Adipose tissue (tissue), 3 donors: ENCODE measurements around the gene AKNA. TPM values are rescaled to one million over a fixed set of nuclear protein-coding genes. Genes with fewer than 3 reads are reported as not detected.
"Not testable (repeated sequence)": the region's sequence is repeated elsewhere in the genome, so short reads cannot be mapped to it uniquely, and the experiment has no call there.

Experiments used
- H3K27ac ChIP-seq: one replicate; pipeline ENCODE4 v1.5.1; 2013; ENCODE audit warnings: low read depth, low read length
- WGBS, 3 donors: extraction: QIAGEN DNeasy Blood & Tissue Kit; methylation state at CpG; one replicate each; pipeline ENCODE4 v1.1.7; 2013; 5-methylcytosine and 5-hydroxymethylcytosine counted together
- polyA plus RNA-seq, 3 donors: library from polyadenylated mRNA; stranded (reverse); fragments of 200-250 nt; gene quantifications; one replicate each; pipeline ENCODE4 v1.2.3, GENCODE V29; 2013
- donor health status: healthy with polysubstance abuse.
- donor health status: Bipolar disorder and iron deficiency.
- donor health status: healthy.

Gene AKNA
- polyA plus RNA-seq, 3 donors: 10.3 to 25.5 (median 22.3) TPM

DNA sequence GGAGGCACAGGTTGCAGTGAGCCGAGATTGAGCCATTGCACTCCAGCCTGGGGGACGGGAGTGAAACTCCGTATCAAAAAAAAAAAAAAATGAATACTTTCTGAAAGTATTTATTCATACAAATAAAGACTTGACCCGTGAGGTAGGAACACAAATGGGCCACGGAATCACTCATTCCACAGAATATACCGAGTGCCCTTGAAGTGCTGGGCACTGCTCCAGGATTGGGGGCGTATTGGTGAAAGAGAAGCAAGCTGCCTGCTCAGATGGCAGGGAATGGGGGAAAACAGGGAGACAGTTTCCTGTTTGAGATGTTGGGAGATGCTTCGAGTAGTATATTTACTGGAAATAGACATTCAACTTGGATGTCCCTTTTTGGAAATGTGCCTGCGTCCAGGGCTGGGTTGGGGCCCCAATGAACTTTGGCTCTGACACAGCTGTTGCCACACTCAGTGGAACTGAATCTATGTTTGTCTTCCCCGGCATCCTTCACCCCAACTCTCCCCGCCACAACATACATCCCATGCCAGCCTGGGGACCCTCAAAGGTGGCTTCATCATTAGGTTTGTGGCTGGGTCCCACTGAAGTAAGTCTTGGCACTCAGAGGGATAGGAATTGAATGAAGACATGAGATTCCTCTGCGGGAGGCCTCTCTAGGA is 65.5 kb downstream of the AKNA start:
- 47 to 75% (median 75%) methylated on average over 10 to 12 of the region's 12 CpGs for WGBS, 3 donors
- not testable (repeated sequence) for H3K27ac ChIP-seq

DNA sequence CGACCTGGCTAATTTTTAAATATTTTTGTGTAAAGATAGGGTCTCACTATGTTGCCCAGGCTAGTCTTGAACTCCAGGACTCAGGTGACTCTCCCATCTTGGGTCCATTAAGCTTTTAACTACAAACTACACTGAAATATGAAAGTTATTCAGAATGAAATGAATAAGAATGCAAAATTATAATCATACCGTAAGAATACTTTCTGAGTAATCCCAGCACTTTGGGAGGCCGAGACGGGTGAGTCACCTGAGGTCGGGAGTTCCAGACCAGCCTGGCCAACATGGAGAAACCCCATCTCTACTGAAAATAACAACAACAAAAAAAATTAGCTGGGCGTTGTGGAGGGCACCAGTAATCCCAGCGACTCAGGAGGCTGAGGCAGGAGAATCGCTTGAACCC is 66.0 kb downstream of the AKNA start:
- H3K27ac ChIP-seq: no peak overlapping the region
- WGBS, 3 donors: 78 to 90% (median 84%) methylated on average over 8 of the region's 8 CpGs

- H3K27ac ChIP-seq: not testable (repeated sequence)
- WGBS, 3 donors: 94 to 95% (median 95%) methylated on average over 7 of the region's 7 CpGs
These were observed 67.1 kb downstream of the AKNA start for GRCh38 chr9:114320710-114321109.

GRCh38 chr9:114319147-114319546 is 68.6 kb downstream of the AKNA start:
- WGBS, 3 donors: 79 to 88% (median 85%) methylated on average over 3 of the region's 3 CpGs
- no peak overlapping the region for H3K27ac ChIP-seq

- no peak overlapping the region for H3K27ac ChIP-seq
- WGBS, 3 donors: 84 to 91% (median 88%) methylated on average over 8 of the region's 8 CpGs
These were observed 69.4 kb downstream of the AKNA start for GRCh38 chr9:114318416-114318815.

- WGBS, 3 donors: 53 to 86% (median 65%) methylated on average over 8 of the region's 8 CpGs
- no peak overlapping the region for H3K27ac ChIP-seq
These were observed 70.0 kb downstream of the AKNA start for GRCh38 chr9:114317665-114318357.

DNA sequence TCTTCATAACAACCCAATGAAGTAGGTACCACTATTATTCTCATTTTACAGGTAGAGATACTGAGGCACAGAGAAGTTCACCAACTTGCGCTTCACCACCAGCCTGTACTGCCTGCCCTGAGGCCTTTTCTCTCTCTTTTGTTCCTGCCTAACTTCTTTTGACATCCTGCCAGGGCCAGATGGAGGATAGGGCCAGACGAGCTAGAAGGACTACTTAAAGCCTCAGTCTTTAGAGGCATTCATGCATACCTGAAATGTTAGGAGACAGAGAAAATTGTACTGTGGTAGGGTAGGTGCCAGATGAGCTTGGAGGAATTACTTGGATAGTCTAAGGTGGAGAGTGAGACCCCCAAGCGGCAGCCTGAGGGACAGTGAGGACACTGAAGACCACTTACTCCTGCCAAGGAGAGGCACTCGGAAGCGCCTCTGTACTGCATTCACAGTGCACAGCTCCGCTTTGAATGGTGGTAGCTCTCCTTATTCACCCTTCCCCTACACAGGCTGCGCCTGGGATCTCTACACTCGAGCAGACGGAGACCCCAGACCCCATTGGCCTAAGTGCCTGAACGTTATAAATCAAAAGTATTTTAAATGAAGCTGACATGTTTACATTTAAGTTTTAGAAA is 71.1 kb downstream of the AKNA start:
- no peak overlapping the region for H3K27ac ChIP-seq
- WGBS, 3 donors: 77 to 83% (median 79%) methylated on average over 10 of the region's 10 CpGs

DNA sequence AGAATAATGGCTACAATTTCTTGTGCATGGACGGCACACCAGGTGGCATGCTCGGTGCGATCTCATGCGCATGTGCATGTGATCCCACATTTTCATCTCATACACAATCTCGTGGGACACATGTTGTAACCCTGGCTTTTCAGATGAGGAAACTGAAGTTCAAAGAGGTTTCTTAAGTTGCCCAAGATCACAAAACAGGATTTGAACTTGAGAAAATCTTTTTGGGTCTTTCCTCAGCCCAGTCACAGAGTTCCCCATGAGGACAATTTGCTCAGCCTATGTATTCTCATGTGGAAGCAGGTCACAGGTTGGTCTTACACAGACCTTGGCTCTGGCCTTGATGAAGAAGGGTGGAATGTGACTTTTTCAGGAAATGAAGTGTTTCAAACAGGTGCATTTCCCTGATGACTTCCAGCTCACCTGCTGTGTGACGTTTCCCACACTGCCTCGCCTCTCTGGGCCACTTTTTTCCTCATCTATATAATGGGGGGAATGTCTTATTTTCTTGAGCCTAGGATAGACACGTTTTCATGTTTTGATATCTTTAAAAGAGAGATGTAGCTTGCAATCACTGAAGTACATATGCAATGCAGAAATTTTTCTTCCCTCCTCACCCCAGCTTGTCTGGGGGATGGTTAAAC is 71.9 kb downstream of the AKNA start:
- H3K27ac ChIP-seq: no peak overlapping the region
- WGBS, 3 donors: 62 to 79% (median 66%) methylated on average over 8 of the region's 8 CpGs

DNA sequence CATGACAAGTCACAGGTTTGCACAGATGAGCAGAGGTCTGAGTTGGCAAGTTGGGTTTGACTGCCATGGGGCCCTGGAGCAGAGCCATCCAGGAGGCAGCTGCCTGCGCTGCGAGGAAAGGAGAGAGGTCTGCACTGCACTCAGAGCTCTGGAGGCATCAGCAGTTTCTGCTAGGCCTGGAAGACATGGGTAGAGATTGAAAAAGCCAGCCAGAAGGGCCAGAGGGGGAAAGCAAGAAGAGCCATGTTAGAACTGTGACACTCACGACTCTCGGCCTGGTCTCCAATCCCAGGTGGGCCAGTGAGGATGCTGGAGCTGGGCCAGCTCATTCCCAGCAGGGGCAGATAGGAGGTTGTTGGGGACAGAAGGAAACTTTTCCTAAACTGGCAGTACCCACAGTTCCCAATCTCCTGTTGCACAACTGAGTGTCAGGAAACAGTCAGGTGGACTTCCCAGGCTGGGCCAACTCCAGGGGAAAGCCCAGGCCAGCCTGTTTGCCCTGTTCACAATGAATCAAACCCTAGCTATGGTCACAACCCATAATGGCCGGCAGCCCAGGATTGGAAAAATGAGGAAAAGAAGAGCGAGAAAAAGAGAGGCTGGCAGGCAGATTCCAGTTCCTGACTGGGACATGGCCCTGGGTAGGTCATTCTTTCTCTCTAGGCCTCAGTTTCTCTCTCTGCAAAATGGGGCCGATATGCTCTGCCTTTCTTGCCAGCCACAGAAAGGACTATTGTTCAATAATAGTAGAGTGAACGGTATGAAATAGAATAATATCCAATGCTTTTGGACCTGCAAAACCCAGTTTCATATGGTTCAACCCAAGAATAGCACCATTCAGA is 72.7 kb downstream of the AKNA start:
- H3K27ac ChIP-seq: no peak overlapping the region

DNA sequence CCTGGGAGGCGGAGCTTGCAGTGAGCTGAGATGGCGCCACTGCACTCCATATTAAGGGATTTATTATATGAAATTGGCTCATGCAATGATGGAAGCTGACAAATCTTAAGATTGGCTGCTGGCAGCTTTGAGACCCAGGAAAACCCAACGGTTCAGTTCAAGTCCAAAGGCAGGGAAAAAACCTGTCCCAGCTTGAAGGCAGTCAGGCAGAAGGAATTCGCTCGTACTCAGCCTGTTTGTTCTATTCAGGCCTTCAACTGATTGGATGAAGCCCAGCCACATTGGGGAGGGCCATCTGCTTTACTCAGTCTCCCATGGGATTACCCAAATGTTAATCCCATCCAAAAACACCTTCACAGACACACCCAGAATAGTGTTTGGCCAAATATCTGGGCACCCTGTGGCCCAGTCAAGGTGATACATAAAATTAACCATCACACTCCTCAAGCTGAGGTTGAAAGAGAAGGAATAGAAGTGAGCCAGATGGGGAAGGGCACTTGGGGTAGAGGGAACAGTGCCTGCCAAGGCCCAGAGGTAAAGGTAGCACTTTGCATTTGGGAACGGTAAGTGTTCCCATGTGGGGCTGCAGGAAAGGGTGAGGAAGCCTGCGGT is 73.4 kb downstream of the AKNA start:
- WGBS, 3 donors: 81 to 87% (median 82%) methylated on average over 7 of the region's 7 CpGs
- no peak overlapping the region for H3K27ac ChIP-seq

More for the DNA sequence above, 72.7 kb downstream of the AKNA start:
- WGBS, 3 donors: 83 to 87% (median 83%) methylated on average over 8 of the region's 8 CpGs

- no peak overlapping the region for H3K27ac ChIP-seq
- 90 to 92% (median 90%) methylated on average over 8 of the region's 8 CpGs for whole genome bisulfite sequencing, 3 donors
These were observed 74.6 kb downstream of the AKNA start for GRCh38 chr9:114313186-114313585.

DNA sequence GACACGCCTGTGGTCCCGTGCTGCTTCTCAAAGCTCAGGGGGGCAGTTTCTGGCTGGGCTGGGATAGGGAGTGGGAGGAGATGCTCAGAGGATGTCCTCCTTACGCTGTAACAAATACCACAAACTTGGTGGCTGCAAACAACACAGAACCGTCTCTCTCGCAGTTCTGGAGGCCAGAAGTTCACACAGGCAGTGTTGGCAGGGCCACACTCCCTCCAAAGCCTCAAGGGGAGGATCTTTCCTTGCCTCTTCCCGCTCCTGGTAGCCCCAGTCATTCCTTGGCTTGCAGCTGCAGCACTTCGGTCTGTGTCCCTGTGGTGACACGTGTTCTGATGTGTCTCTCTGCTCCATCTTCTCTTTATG is 75.3 kb downstream of the AKNA start:
- WGBS, 3 donors: 59 to 84% (median 69%) methylated on average over 8 of the region's 8 CpGs
- no peak overlapping the region for H3K27ac ChIP-seq

GRCh38 chr9:114311571-114312512 is 75.9 kb downstream of the AKNA start:
- H3K27ac ChIP-seq: no peak overlapping the region
- WGBS, 3 donors: 89 to 92% (median 91%) methylated on average over 28 of the region's 28 CpGs

DNA sequence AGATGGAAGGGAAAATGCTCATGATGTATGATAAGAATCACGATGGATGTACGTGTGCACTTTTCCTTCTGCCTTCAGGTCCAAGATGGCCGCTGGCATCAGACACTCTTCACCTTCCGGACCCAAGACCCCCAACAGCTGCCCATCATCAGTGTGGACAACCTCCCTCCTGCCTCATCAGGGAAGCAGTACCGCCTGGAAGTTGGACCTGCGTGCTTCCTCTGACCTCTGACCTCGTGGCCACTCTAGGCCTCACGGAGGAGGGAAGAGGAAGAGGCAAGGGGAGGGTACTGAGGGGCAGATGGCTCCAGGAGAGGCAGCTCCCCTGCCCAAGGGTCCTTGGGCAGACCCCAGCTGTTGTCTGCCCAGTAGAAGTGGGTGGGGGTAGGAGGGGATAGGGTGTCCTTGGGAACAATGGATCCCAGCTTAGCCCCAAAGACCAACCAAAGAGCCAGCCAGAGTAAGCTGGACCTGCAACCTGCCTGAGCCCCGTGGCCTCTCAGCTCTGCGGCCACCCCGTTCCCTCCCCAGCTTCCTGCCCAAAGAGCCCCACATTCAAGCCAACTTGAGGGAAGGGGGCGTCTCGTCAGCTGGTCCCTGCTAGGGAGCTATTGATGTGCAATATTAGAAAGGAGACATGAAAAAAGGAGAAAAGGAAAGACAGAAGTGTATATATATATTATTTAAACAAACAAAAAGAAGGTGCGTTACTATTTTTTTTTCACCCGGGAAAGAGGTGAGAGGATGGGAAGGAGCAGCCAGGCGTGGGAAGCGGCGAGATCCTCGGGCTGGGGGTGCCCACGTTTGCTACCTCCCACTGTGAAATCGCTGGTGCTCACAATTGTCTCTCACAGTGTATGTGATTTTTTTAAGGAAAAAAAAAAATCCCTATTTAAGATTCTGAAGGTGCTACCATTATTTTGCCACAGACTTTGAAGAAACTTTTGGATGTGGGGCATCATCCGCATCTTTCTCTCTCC is 77.0 kb downstream of the AKNA start:
- WGBS, 3 donors: 86 to 91% (median 87%) methylated on average over 22 of the region's 22 CpGs

GRCh38 chr9:114309096-114309495 is 78.7 kb downstream of the AKNA start:
- 91 to 97% (median 94%) methylated on average over 13 of the region's 13 CpGs for WGBS, 3 donors
- H3K27ac ChIP-seq: no peak overlapping the region

More for the DNA sequence above, 77.0 kb downstream of the AKNA start:
- no peak overlapping the region for H3K27ac ChIP-seq
